OCI-LY3 (cell line): ENCODE results near the gene TMED7.

Experiments used
- H2AFZ ChIP-seq: fragments of 200-600, 300-600 bp; shearing (Covaris generic); 2 replicates; pipeline ENCODE4 v1.6.0; 2014; ENCODE audit warnings: antibody characterized with exemption, low read depth, low read length
- H3K27ac ChIP-seq: fragments of 200-600, 300-600 bp; sonication (generic); 2 replicates; pipeline ENCODE4 v1.5.1; 2014; ENCODE audit warnings: mild to moderate bottlenecking, low read length, moderate library complexity, mixed read lengths
- H3K27me3 ChIP-seq: fragments of 200-600, 300-600 bp; sonication (generic); 2 replicates; pipeline ENCODE4 v1.6.1; 2014; ENCODE audit warnings: low read depth, low read length, mixed read lengths
- H3K36me3 ChIP-seq: fragments of 200-600, 300-600 bp; sonication (generic); replicated peaks from 2 replicates; pipeline ENCODE3; 2014; ENCODE audit warnings: low read depth, low read length, mixed read lengths
- H3K4me1 ChIP-seq: fragments of 300-600, 200-600 bp; sonication (generic); 2 replicates; pipeline ENCODE4 v1.6.1; 2014; ENCODE audit warnings: low read length, mixed read lengths
- H3K4me2 ChIP-seq: fragments of 200-600, 300-600 bp; sonication (generic); 2 replicates; pipeline ENCODE4 v1.6.1; 2014; ENCODE audit warnings: low read length, mixed read lengths
- H3K4me3 ChIP-seq: fragments of 300-600, 200-600 bp; sonication (generic); 2 replicates; pipeline ENCODE4 v1.5.1; 2014; ENCODE audit warnings: antibody characterized with exemption, mild to moderate bottlenecking, low read length, moderate library complexity
- H3K79me2 ChIP-seq: fragments of 300-600, 200-600 bp; shearing (Covaris generic); 2 replicates; pipeline ENCODE4 v1.6.1; 2014; ENCODE audit warnings: mild to moderate bottlenecking, low read length, mixed read lengths
- H3K9ac ChIP-seq: fragments of 300-600, 200-600 bp; shearing (Covaris generic); 2 replicates; pipeline ENCODE4 v1.6.0; 2014; ENCODE audit warnings: mild to moderate bottlenecking, low read length, moderate library complexity
- H3K9me3 ChIP-seq: fragments of 200-600, 300-600 bp; shearing (Covaris generic); 2 replicates; pipeline ENCODE4 v1.6.1; 2014; ENCODE audit warnings: low read length, mixed read lengths; ENCODE audit not compliant: insufficient read depth
- H4K20me1 ChIP-seq: fragments of 200-600, 300-600 bp; sonication (generic); 2 replicates; pipeline ENCODE4 v1.6.1; 2016; ENCODE audit warnings: low read length, mixed read lengths; ENCODE audit not compliant: insufficient read depth
- CTCF ChIP-seq: fragments of 200-600, 300-600 bp; sonication (generic); IDR thresholded peaks from 2 replicates; pipeline ENCODE4 v1.5.1; 2014; ENCODE audit warnings: antibody characterized with exemption, low read length, low read depth
- EZH2phosphoT487 ChIP-seq: fragments of 200-600 bp; shearing (Covaris generic); IDR thresholded peaks from 2 replicates; pipeline ENCODE4 v1.6.1; 2018; ENCODE audit warnings: antibody characterized with exemption, mixed run types, low read depth

The TMED7 gene

DNA sequence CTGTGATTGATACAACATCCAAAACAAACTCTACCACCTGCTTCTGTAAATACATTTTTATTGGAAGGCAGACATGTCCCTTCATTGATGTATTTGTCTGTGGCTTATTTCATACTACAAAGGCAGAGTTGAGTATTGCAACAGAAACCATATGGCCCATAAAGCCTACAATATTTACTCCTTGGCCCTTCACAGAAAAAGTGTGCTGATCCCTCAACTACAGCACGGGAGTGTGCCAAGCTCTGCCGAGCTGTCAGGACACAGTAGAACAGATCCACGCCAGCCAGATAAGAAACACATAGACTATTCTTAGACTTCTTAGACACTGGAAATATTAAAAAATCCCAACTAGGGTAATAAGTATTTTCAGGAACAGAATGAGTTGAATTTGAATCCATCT lies 36.8 kb downstream of the TMED7 start:
- H3K27me3 ChIP-seq, result no peaks in the 10 kb centered on the region
- H3K9ac ChIP-seq, result no peak overlapping the region
- no peaks in the 10 kb centered on the region for H3K36me3 ChIP-seq
- no peak overlapping the region for H2AFZ ChIP-seq
- no peaks in the 10 kb centered on the region for H3K9me3 ChIP-seq
- H4K20me1 ChIP-seq, result no peaks in the 10 kb centered on the region
- H3K79me2 ChIP-seq, result peaks cover 19% of the 10 kb centered on the region
- peak overlapping the region; percentile 32 for H3K4me2 ChIP-seq
- peaks cover 52% of the 10 kb centered on the region for H3K4me1 ChIP-seq
- H3K4me3 ChIP-seq, result no peak overlapping the region
- H3K27ac ChIP-seq, result peak overlapping the region; percentile 29; the same call in 1 of the 2 replicates
- TF ChIP-seq CTCF (no peak), EZH2phosphoT487 (no peak)

- peaks cover 55% of the 10 kb centered on the region for H3K4me1 ChIP-seq
- H3K9me3 ChIP-seq, result no peaks in the 10 kb centered on the region
- H3K9ac ChIP-seq, result no peak overlapping the region
- no peaks in the 10 kb centered on the region for H3K27me3 ChIP-seq
- no peaks in the 10 kb centered on the region for H3K36me3 ChIP-seq
- peak overlapping the region; percentile 32 for H3K4me2 ChIP-seq
- H4K20me1 ChIP-seq, result no peaks in the 10 kb centered on the region
- H3K4me3 ChIP-seq, result no peak overlapping the region
- peak overlapping the region; percentile 29 for H3K27ac ChIP-seq
- peaks cover 21% of the 10 kb centered on the region for H3K79me2 ChIP-seq
- TF ChIP-seq CTCF (no peak), EZH2phosphoT487 (no peak)
- no peak overlapping the region for H2AFZ ChIP-seq
These were observed 37.2 kb downstream of the TMED7 start for GRCh38 chr5:115588640-115589039.

DNA sequence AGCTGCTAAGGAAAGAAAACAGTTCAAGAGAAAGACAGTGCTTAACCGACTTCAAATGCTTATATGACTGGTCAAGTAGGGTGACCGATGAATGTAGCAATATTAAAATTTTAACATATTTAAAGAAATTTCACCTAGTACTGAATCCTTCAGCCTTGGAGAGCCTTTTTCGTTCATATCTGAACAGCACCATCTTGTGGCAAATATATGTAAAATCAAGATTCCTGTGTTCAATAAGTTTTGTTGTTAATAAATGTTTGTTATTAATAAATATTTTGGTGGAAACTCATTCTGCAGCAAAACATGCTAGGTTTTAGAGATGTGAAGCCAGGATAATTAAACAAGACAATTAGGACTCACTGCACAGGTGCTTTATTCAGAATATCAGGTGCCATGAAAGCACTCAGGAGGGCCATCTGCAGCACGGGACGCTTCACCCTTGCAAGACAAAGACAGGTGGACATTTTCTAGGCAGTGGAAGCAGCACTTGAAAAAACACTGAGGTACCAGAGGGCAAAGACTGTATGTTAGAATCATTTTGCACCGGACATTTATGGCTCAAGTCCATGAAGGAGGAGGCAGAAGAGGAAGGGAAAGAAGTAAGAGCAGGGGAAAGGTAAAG lies 39.2 kb downstream of the TMED7 start:
- Histone ChIP-seq H4K20me1 (no peaks in the 10 kb centered on the region), H3K9ac (no peak overlapping the region), H3K79me2 (peaks cover 20% of the 10 kb centered on the region), H3K4me3 (no peak overlapping the region), H3K4me1 (peaks cover 69% of the 10 kb centered on the region), H2AFZ (no peak overlapping the region), H3K36me3 (peaks cover 1% of the 10 kb centered on the region), H3K4me2 (peak overlapping the region; percentile 36), H3K9me3 (0 out of 2 replicates have a peak, but pooled peaks cover 2% of the 10 kb centered on the region), H3K27me3 (no peaks in the 10 kb centered on the region), H3K27ac (peak overlapping the region; percentile 38)
- TF ChIP-seq CTCF (peak; percentile 62), EZH2phosphoT487 (no peak)

DNA sequence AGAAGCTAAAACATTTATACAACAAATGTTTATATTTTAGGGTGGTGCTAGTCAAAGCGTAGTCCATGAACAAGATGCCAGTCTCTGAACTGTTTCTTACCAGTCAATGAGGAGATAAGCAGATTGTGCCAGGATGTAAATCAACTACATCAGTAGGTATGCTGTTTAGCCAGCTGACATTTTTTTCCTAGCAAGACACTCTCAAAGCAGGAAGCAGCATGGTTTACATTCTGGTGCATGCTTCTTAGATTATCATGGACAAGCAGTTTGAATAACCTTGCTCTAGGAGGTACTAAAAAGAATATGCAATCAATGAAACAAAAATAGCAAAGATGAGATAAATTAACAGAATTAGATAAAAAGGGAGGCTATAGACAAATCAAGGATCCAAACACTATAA lies 40.6 kb downstream of the TMED7 start:
- peaks cover 77% of the 10 kb centered on the region for H3K4me1 ChIP-seq
- no peak overlapping the region for H2AFZ ChIP-seq
- H3K9ac ChIP-seq, result no peak overlapping the region
- TF ChIP-seq CTCF, result no peak
- no peak for TF ChIP-seq EZH2phosphoT487
- H3K79me2 ChIP-seq, result peaks cover 14% of the 10 kb centered on the region
- H4K20me1 ChIP-seq, result no peaks in the 10 kb centered on the region
- peak overlapping the region; percentile 36 for H3K4me2 ChIP-seq
- H3K27me3 ChIP-seq, result no peaks in the 10 kb centered on the region
- peak overlapping the region; percentile 38 for H3K27ac ChIP-seq
- peaks cover 15% of the 10 kb centered on the region for H3K36me3 ChIP-seq
- 0 out of 2 replicates have a peak, but pooled peaks cover 6% of the 10 kb centered on the region for H3K9me3 ChIP-seq
- H3K4me3 ChIP-seq, result no peak overlapping the region
